Ovary (tissue), 3 donors: ENCODE measurements around the gene KCNIP1.

ENCODE experiments used
- EP300 ChIP-seq: sonication (generic); formaldehyde crosslinking; IDR thresholded peaks from one replicate; pipeline ENCODE4 v1.6.1; 2017; ENCODE audit warnings: antibody characterized with exemption
- POLR2A ChIP-seq: fragments of 450-650 bp; IDR thresholded peaks from one replicate; pipeline ENCODE4 v1.6.1; 2017; ENCODE audit warnings: antibody characterized with exemption, mild to moderate bottlenecking, moderate library complexity
- TF ChIP-seq, protein P1 (sequence below), 3 donors: fragments of 450-650 bp in 2 of 3; fragments of 200-600 bp in 1 of 3; IDR thresholded peaks; one replicate each; pipeline versions ENCODE4 v1.5.1 to v1.8.0; 2016 to 2022; ENCODE audit warnings: antibody characterized with exemption in 3 of 3, mild to moderate bottlenecking in 1 of 3
- donor health status: DM: no; HTN: no; CAD: no.

DNA sequence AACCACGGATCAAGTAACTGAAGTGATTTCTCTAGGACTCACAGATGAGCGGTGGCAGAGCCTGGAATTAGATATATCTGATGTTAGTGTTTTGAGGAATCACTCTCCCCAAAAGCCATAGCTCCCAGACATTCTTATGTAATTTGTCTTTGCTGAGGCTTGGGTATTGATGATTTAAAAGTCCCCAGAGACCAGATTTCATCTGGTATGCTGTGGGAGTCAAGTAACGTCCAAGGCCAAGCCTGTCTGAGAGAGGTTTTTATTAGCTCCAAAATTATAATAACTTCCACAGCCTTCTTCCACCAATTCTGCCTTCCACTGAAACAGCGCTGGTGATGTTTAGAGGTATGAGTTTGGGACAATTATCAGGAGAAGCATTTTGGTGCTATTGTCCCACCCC, 21.3 kb upstream of the KCNIP1 start:
- TF ChIP-seq, protein P1, sequence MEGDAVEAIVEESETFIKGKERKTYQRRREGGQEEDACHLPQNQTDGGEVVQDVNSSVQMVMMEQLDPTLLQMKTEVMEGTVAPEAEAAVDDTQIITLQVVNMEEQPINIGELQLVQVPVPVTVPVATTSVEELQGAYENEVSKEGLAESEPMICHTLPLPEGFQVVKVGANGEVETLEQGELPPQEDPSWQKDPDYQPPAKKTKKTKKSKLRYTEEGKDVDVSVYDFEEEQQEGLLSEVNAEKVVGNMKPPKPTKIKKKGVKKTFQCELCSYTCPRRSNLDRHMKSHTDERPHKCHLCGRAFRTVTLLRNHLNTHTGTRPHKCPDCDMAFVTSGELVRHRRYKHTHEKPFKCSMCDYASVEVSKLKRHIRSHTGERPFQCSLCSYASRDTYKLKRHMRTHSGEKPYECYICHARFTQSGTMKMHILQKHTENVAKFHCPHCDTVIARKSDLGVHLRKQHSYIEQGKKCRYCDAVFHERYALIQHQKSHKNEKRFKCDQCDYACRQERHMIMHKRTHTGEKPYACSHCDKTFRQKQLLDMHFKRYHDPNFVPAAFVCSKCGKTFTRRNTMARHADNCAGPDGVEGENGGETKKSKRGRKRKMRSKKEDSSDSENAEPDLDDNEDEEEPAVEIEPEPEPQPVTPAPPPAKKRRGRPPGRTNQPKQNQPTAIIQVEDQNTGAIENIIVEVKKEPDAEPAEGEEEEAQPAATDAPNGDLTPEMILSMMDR (IDR thresholded peaks at IDR 0.05) = no peak
- TF ChIP-seq POLR2A (no peak), EP300 (no peak)
